Hepatocyte (in vitro differentiated cells): ENCODE measurements around the gene KIF5C.

Experiments
- CTCF ChIP-seq: fragments of 200-600 bp; sonication (generic); IDR thresholded peaks from 2 replicates; pipeline ENCODE4 v1.5.1; 2016; ENCODE audit warnings: antibody characterized with exemption, mild to moderate bottlenecking; ENCODE audit not compliant: poor library complexity
- EZH2 ChIP-seq: fragments of 200-600 bp; sonication (generic); IDR thresholded peaks from 2 replicates; pipeline ENCODE4 v1.6.1; 2016; ENCODE audit warnings: antibody characterized with exemption, mild to moderate bottlenecking, borderline replicate concordance
- EZH2phosphoT487 ChIP-seq: fragments of 200-600 bp; sonication (generic); IDR thresholded peaks from one replicate; pipeline ENCODE4 v1.6.1; 2018; ENCODE audit warnings: antibody characterized with exemption, mild to moderate bottlenecking, low read depth, moderate library complexity; ENCODE audit not compliant: unreplicated experiment, severe bottlenecking

GRCh38 chr2:148998165-148998830 is 123.3 kb downstream of the KIF5C start:
- no peak for TF ChIP-seq EZH2
- no peak for TF ChIP-seq CTCF
- no peak for TF ChIP-seq EZH2phosphoT487
